DMS114 treated with DMSO at 0.1 percent for 48 hours (cell line): Measurements from ENCODE around the gene KCNK18.

ENCODE experiments used
- DNase-seq: peaks from one replicate; lab custom pipeline; 2025; ENCODE audit not compliant: unreplicated experiment; lab: John Stamatoyannopoulos, UW

KCNK18 gene

DNA sequence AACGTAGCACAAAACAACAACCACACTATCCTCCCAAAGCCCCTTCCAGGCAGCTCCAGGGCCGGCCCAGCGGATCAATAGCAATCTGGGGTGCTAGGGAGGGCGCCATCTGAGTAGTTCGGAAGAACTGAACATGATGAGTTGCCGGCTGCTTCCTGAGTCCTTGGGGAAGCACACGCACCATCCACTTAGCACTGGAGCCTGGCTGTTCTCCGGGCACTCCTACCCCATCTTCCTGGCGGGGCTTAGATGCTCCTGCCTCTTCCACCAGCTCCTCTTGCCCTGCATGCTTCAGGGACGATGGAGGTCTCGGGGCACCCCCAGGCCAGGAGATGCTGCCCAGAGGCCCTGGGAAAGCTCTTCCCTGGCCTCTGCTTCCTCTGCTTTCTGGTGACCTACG, at the start of gene KCNK18:
Gene KCNK18, plus strand, starts transcription at position 301 of the 400 bp plus-strand sequence. Its CDS starts 0 bp downstream, at position 301.
- DNase-seq = no peak

DNA sequence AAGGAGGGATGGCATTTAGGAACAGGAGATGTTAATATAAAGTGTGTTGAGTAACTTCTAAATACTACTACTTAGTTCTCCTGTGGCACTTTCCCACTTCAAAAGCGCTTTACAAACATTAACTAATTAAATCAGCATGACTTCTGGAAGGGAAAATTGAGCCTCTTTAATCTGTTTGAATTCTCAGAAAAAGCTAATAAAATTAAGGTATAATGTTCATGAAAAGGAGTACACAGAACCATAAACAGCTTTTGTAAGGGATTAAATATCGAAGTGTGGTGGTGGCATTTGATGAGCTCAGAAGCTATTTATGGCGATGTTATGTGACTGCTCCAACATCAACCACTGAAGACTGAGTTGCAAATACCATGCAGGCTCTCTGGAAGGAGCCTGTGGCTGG, 49.0 kb upstream of the KCNK18 start:
- DNase-seq = no peak

DNA sequence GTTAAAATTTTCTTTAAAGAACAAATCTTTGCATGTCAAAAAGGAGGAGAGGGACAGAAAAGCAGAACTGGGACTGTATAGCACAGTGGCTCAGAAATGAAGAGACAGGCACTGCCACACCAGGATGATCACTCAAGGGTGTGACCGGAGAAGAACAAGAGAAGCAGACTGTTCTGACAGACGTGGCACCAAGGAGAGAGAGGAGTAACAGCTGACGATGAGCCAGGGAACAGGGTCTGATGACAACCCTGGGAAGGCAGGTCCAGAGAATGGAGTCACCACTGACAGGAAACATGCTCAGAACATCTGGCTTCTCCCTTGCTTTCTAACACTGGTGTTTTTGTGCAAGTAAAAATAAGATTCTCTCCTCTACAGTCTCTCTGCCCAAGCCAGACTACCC, 44.6 kb upstream of the KCNK18 start:
- no peak for DNase-seq

DNA sequence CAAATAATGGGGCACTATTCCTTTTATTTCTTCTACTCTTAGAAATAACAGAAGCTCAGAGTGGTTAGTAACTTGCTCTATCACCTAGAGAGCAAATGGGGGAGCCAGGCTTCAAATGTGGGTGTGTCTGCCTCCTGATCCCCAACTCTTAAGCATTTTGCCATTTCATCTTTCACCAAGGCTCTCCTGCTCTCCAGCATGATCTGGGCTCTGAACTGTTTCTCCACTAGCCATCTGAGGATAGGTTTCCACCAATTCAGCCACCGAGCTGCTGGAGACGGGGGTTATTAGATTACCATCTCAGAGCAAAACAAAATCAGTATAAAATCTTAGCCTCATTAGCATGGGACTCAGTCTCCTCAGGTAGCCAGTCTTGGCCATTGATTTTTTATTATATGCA, 39.0 kb upstream of the KCNK18 start:
- DNase-seq = no peak

DNA sequence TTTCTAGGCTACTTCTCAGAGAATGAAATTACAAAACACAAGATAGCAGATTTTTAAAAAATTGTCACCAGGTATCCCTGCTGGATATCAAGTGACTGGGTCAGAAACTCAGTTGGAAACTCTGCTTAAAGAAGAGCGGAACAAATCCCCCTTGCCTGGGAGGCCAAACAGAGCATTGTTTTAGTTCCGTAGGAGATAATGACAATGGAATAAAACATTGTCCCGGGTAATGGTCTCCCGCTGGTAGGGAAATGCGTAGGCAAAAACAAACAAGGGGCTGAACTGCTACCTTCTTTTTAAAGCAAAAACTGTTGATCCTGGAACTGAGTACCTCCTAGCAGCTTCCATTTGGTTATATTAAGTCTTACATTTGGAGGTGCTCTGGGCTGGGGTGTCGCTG, 37.9 kb upstream of the KCNK18 start:
- DNase-seq = no peak

DNA sequence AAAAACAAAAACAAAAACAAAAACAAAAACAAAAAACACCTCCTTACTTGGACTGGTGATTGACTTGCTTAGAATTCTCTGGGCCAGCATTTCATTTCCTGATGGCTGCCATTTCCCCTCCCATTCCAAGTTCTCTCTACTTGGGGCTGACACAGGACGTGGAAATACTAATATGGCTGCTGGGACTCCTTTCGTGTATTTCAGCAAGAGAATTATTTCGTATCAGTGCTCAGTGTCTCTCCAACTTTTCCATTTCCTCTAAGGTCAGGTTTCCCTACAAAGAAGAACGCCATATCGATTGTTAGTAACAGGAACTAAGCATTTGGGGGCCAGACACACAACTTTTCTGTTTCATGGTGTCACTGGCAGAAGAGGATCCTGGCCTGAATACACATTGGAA, 36.7 kb upstream of the KCNK18 start:
- DNase-seq = no peak

DNA sequence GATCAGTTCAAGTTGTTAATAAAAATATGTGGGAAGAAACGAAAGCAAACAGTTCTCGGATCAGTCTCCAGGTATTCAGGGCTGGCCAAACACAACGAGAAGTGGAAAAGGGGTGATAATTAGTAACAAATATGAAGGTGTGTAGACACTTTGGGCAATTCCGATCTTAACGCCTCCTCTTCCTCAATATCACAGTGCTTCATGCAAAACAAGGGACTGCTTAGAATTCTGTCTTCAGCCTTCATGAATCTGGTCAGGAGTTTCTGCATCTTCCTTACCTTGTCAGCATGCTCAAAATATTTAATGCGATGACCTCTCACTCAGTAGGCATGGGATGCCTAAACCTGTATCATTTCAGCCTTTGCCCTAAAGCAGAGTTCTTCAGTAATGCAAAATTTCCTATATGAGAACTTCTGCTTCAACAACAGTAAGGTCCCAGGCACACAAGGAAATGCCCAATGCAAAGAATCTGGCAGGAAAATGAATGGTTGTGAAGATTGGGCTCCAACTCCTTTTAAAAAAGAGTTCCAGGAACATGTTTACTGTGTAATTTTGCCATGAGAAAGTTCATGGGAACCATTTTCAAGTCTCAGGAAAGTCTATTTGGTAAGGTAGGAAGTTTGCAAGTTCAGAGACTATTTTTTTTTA, 35.8 kb upstream of the KCNK18 start:
- DNase-seq = no peak

DNA sequence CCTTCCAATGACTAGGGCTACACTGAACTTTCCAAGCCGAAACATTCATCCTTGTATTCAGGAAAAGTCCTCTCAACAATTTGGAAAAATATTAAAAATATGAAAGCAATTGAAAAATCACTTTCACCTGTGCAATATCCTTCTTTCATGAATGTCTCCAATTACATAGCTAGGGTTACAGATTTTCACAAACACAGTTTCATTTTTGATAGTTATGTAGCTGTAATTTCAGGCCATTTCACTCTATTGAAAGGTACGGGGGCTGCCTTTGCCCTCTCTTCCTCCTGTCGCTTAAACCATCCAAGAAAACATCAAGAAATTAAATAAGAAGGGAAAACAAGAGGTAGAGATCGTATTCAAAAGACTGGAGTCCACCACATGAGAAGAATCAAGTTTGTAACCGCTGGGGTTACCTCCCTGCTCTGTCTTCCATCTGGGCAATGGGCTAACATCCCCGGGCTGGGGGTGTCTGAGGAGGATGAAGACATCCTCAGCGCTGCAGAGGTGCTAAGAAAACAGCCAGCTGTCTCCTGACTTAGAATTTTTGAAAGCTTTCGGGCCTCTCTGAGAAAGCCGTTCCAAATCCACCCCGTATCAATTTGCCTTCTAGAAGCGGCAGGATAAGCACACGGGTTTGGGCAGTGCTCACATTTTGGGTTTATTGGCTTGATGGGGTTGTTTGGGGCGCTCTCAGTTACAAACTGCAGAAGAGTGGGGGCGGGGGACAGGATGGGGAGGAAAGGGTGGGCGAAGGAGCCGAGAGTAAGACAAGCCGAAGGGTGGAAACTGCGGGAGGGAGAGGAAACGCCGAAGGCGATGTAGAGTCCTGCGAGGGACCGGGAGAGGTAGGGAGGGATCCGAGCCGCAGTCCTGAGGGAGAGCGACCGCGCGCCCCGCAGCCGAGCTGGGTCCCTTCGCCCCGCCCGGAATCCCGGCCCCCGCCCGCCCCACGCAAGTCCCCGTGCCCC, 34.9 kb upstream of the KCNK18 start:
- DNase-seq = no peak

DNA sequence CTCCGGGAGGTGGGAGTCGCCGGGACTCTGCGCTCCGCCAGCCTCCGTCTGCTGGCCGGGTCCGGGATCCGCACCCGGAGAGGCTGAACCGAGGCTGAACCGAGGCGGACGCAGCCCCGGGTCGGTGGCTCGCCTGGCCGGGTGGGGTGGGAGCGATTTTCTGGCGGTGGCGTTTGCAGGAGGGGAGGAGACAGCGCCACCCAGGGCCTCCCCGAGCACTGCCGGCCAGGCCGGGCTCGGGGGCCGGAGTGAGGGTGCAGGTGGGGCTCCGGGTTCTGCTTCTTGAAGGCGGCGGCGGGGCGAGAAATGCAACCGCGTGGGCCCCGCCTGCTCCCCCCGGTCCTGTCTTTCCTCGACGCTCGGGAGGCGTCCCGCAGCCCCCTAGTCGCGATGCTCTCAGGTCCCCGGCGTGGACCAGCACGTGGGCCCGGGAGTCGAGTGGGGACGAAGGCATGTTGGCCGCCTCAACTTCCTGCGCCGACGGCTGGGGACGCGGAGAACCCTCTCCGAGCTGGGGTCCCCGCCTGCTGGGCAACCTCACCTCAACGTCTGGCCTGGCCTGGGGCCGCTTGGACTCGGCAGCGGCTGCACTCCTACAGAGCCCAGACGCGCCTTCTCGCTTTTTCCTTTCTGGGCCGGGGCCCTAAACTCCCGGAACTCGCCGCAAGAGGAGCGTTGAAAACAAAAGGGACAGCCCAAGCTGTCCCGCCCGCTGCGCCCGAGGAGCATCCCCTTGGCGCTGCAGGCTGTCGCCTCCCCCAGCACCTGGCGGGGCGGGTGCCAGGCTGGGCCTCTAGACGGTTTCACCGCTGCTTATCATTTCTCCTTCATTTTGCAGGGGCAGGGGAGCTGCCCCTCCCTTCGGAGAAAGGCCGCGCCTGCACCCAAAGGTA, 34.0 kb upstream of the KCNK18 start:
- DNase-seq = peak; percentile 23

DNA sequence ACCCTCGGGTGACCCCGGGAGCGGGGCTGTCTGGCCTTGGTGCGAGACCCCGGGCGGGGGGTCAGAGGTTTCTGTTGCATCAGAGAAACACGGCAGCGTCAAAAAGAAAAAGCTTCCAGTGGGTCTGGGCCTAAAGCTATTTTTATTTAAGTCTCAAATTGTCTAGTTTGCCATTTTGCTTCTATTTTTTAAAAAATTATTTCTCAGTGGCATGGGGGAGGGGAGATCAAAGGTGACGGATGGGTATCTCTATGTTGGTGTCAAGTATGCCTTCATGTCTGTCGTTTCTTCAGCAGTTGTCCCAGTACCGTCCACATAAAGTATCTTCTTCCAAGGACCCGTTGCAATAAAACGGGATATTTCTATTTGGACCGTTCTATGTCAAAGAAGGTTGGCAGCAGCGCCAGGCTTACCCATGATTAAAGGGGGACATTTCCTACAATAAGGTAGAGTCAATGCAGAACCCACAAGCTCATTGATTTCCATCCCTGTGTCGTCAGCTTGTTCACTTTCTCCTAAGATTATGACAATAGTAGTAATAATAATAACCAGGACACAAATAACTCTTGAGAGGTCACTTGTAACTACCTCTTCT, 33.2 kb upstream of the KCNK18 start:
- no peak for DNase-seq

DNA sequence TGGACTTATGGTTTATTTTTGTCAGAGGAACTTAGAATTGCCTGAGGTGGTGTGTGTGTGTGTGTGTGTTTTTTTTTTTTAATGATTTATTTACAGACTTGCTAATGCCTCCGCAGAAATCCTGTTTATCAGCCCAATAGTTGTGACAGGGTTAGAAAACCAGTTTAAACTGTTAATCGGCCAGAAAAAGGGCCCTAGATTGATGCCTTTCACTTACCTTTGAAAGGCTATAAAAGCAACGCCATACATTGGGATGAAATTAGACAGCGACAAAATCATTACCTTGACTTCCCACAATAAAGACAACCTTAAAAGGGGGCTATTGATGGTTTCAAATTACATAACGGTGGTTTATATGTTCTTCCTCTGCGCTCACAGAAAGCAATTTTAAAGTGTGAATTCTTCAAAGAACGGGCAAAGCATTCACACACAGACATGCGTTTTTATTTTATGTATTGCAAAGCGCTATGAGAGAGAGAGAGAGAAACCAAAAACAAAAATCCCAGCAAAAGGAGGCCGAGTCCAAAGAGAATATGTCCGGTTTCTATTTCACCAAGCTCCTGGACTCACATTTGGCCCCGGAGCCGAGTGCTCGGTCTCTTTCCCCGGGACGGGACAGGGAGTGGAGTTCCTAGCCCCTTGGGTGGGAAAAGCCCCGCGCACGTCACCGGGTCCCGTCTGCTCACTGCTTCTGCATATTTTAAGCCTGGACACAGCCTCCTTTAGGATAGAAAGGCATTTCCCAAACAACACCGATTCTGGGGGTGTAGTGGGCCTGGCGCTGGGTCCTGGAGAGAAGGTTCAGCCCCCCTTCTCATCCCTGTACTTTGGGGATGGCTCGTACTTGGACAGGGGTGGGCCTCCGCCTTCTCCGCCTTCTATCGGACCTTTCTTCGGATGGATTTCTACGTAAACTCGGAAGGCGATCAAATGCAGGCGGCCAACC, 32.4 kb upstream of the KCNK18 start:
- no peak for DNase-seq

DNA sequence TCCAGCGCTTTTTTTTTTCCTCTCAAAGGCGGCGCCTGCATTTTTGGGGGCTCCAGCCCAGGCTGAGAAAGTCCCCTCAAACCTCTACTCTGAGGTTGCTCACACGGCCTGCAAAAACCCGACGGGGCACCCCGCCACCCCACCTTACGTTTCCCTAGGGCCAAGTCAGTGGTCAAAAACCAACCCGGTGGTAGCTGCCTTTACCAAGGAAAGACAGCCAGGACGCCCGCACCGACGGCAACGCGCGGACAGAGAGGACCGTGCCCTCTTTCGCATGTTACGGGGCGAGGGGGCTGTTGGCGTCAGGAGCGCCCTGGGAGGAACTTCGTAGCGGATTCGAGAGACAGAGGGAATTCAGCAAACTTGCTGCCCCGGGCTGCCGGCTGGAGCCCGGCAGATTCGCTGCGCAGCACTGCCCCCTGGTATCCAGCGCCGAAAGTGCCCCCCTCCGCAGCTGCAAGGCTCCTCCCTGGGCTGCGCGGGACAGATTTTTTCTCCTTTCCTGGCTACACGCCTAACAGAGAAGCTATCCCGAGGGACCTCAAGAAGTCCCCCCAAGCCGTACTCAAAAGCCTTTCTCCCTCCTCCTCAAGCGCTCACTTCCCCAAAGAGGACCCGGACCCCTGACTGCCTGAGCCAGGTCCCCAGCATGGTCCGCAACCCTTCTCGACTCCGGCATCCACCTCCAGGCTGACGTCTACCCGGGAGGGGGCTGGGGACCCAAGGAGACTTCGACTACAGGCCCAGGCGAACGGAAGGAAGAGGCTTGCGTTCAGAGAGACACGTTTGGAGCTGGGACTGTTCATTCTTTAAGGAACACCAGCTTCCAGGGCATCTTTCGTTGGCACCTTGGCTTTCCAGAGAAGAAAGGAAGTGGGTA, 31.5 kb upstream of the KCNK18 start:
- peak; percentile 71 for DNase-seq

DNA sequence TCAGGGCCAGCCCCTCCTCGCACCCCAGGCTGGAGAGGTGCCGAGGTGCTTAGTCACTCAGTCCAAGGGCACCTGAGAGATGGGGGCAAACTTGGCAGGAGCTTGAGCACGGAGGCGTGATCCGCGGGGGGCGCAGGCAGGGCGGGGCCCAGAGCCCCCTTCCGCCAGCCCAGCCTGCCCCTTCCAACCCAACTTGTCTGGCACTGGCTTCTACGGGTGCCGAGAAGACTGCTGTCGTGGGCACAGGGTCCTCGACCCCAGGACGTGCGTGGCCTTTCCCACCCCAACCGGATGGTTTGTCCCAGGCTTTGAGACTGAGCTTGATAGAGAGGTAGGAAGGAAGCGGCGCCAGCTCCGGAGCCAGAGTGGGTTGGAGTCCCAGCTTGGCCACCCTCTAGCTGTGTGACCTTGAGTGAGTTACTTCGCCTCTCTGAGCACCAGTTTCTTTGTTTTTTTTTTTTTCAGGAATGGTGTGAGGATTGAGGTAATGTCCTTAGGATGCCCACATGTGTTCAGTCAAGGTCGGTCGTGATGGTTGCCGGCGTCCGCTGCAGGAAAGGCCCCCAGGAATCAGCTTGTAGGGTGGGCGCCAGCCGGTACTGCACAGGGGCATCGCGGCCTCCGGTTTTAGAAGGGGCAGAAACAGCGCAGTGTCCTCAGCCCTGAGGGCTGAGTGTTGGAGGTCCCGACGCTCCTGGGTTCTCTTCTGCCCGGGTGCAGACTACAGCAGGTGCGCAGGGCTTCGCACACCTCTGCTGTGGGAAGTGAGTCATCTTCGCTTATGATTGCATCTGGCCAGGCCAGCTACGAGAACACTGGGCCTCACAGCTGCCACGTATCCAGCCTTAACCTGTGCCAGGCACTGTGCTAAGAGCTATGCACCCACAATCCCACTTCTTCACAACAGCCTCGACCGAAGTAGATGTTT, 30.6 kb upstream of the KCNK18 start:
- DNase-seq = no peak

DNA sequence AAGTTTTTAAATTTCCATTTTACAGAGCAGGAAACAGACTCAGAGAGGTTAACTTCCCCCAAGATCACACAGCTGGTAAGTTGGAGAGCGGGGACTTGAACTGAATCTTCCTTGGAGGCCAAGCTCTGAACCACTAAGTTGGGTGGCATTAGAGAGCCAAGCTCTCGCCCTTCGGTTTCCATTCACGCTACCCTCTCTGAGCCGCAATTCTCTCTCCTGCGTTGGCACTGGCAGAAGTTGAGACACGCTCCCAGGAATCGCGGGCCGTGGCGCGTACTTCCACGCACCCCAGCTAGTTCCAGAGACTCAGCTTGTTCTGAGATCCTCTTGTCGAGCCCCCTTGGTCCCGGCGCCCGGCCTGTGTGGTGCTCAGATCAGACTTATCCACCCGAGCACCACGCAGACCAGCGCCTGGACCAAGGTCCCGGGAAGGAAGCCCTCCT, 29.9 kb upstream of the KCNK18 start:
- no peak for DNase-seq

DNA sequence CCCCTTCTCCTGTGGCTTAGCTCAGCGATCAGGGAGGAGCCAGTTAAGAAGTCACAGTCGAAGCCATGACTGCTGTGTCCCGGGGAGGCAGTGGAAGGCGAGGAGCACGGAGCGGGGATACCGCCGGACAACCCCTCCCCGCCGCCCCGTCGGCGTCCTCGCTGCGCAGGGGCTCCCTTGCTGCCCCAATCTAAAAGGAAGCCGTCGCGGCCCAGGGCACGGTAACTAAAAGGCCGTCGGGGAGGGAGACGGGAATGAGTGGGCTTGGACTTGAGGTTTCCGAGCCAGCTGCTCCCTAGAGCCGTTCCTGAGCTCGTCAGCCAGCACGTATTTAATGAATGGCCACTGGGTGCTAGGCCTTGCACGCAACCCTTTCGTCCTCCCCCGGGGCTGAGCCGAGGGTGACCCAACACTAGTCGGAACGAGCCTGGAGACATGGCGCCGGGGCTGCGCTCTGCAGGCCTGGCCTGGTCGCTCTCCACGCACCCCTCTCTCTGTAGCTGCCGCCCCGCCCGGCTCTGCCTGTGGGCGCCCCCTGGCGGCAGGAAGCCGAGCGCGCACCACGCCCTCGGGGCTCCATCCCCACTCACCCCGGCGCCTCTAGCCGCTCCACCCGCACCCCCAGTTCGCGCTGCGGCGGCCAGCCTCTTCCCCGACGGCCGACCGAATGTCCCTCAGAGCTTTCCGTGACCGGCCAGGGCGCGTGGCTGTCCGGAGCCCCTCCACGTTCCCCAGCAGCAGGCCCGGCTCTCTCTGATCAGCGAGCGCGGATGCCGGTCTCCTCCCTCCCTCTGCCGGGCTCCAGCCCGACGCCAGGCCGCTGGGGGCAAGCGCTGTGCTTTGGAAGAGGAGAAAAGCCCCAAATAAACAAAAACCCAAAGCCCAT, 29.3 kb upstream of the KCNK18 start:
- no peak for DNase-seq

DNA sequence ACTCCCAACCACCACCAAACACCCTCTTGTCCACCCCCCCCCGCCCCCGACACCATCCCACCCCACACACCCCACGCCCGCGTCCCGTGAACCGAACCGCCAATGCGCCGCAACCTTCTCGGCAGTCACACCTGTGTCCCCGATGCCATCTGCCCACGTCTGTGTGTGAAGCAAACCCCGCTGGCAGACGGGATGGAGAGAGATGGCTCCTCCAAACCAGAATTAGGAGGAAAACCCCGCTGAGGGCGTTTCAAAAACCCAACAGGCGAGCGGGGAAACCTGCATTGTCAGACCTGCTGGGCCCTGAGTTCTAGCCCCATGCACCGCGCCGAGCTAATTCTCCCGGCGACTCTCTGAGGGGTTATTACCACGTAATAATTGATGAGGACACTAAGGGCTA, 28.6 kb upstream of the KCNK18 start:
- DNase-seq = no peak

DNA sequence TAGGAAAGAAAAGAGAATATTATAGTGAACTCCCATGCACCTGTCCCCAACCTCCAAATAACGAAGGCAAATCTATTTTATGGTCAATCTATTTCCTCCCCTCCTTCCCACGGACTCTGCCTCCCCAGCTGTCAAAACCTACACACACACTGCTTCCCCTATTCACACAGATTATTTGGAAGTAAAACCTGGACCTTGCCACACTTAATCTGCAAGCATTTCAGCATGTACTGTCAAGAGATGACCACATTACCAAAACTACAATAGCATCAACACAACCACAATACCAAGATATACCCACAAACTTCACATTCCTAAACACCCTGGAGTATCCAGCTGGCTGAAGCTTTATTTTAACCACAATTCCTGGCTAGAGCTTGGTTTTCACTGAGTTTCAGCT, 27.8 kb upstream of the KCNK18 start:
- DNase-seq = no peak
